Measurements from ENCODE around the gene CD40LG. TPM values are rescaled to one million over a fixed set of nuclear protein-coding genes. Genes with fewer than 3 reads are reported as not detected.

The CD40LG gene
- polyA plus RNA-seq, 1 donor from 2014 or later: not detected

DNA sequence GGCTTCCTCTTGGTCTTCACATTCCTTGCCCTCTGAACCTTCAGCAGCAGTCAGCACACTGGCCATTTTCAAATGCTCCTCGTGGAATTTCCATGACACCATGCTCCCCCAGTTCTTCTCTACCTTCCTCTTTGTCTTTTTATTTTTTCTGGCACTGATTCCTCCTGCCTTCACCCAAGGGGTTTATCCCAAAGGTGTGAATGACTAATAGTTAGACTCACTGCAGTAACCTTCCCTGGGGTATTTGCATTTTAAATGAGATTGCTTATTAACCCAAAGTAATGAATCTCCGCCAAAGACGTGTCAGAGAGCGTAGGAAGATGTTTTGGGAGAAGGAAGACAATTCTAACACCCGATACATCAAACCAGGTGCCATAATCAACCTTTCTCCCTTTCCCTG, 36.2 kb downstream of the CD40LG start:
- TF ChIP-seq RAD21 (conservative IDR thresholded peaks at IDR 0.05) (no peak), TAF1 (IDR thresholded peaks at IDR 0.05; ENCODE audit: low read depth) (no peak), EZH2 (IDR thresholded peaks at IDR 0.05; ENCODE audit: borderline replicate concordance, insufficient read depth, low read length, poor library complexity, severe bottlenecking) (no peak), SMC3 (conservative IDR thresholded peaks at IDR 0.05; ENCODE audit: poor library complexity) (no peak), EP300 (conservative IDR thresholded peaks at IDR 0.05; ENCODE audit: poor library complexity, severe bottlenecking) (no peak), POLR2AphosphoS5 (IDR thresholded peaks at IDR 0.05) (no peak), MXI1 (conservative IDR thresholded peaks at IDR 0.05; ENCODE audit: poor library complexity, severe bottlenecking) (no peak)
- TF ChIP-seq, protein P1, sequence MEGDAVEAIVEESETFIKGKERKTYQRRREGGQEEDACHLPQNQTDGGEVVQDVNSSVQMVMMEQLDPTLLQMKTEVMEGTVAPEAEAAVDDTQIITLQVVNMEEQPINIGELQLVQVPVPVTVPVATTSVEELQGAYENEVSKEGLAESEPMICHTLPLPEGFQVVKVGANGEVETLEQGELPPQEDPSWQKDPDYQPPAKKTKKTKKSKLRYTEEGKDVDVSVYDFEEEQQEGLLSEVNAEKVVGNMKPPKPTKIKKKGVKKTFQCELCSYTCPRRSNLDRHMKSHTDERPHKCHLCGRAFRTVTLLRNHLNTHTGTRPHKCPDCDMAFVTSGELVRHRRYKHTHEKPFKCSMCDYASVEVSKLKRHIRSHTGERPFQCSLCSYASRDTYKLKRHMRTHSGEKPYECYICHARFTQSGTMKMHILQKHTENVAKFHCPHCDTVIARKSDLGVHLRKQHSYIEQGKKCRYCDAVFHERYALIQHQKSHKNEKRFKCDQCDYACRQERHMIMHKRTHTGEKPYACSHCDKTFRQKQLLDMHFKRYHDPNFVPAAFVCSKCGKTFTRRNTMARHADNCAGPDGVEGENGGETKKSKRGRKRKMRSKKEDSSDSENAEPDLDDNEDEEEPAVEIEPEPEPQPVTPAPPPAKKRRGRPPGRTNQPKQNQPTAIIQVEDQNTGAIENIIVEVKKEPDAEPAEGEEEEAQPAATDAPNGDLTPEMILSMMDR (IDR thresholded peaks at IDR 0.05; ENCODE audit: poor library complexity, severe bottlenecking): no peak
- TF ChIP-seq, protein P2, sequence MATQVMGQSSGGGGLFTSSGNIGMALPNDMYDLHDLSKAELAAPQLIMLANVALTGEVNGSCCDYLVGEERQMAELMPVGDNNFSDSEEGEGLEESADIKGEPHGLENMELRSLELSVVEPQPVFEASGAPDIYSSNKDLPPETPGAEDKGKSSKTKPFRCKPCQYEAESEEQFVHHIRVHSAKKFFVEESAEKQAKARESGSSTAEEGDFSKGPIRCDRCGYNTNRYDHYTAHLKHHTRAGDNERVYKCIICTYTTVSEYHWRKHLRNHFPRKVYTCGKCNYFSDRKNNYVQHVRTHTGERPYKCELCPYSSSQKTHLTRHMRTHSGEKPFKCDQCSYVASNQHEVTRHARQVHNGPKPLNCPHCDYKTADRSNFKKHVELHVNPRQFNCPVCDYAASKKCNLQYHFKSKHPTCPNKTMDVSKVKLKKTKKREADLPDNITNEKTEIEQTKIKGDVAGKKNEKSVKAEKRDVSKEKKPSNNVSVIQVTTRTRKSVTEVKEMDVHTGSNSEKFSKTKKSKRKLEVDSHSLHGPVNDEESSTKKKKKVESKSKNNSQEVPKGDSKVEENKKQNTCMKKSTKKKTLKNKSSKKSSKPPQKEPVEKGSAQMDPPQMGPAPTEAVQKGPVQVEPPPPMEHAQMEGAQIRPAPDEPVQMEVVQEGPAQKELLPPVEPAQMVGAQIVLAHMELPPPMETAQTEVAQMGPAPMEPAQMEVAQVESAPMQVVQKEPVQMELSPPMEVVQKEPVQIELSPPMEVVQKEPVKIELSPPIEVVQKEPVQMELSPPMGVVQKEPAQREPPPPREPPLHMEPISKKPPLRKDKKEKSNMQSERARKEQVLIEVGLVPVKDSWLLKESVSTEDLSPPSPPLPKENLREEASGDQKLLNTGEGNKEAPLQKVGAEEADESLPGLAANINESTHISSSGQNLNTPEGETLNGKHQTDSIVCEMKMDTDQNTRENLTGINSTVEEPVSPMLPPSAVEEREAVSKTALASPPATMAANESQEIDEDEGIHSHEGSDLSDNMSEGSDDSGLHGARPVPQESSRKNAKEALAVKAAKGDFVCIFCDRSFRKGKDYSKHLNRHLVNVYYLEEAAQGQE (IDR thresholded peaks at IDR 0.05; ENCODE audit: borderline replicate concordance): no peak
- no peaks in the 10 kb centered on the region for H3K79me2 ChIP-seq (replicated peaks; ENCODE audit: insufficient read depth, low read length)
- no peaks in the 10 kb centered on the region for H3K36me3 ChIP-seq (ENCODE audit: insufficient read depth, low read length)
- no peak overlapping the region for H3K4me2 ChIP-seq (ENCODE audit: low read length)
- no peak overlapping the region for H3K9ac ChIP-seq (ENCODE audit: low read length)
- no peak overlapping the region for H3K27ac ChIP-seq (ENCODE audit: low read length)
- no peak overlapping the region for H3K4me3 ChIP-seq (ENCODE audit: low read length)
- H3K27me3 ChIP-seq (ENCODE audit: insufficient read depth, low read depth, low read length): no peaks in the 10 kb centered on the region
- no peak overlapping the region for H2AFZ ChIP-seq (ENCODE audit: low read depth, low read length)
- H3F3A ChIP-seq (ENCODE audit: insufficient read depth, low read length, poor library complexity, severe bottlenecking): no peaks in the 10 kb centered on the region
- H3K9me3 ChIP-seq (ENCODE audit: low read length): no peaks in the 10 kb centered on the region
- H3K9me2 ChIP-seq (ENCODE audit: insufficient read depth, low read length): no peaks in the 10 kb centered on the region
- no peaks in the 10 kb centered on the region for H4K20me1 ChIP-seq (ENCODE audit: insufficient read depth)

DNA sequence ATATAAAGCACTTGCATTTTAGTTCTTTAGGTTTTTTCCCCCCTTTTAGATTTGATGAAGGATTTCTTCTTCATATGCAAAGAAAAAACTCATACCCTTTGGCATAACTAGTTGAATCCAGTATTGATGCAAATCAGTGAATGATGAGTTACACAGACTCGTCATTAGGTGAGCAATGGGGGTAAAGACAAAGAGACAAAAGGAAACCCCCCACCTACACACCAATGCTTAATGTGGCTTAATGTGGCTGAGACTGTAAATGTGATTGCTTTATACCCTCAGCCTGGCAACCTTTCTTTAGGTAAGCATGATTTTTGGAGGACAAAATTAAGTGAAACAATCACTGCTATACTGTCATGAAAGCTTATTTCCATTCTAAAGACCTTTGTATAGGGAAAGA, 39.5 kb downstream of the CD40LG start:
- Histone ChIP-seq H3F3A (ENCODE audit: insufficient read depth, low read length, poor library complexity, severe bottlenecking) (no peaks in the 10 kb centered on the region), H3K27me3 (ENCODE audit: insufficient read depth, low read depth, low read length) (no peaks in the 10 kb centered on the region), H3K9me3 (ENCODE audit: low read length) (no peaks in the 10 kb centered on the region), H3K9ac (ENCODE audit: low read length) (no peak overlapping the region), H2AFZ (ENCODE audit: low read depth, low read length) (no peak overlapping the region), H3K79me2 (replicated peaks; ENCODE audit: insufficient read depth, low read length) (no peaks in the 10 kb centered on the region), H3K4me3 (ENCODE audit: low read length) (no peak overlapping the region), H4K20me1 (ENCODE audit: insufficient read depth) (no peaks in the 10 kb centered on the region), H3K36me3 (ENCODE audit: insufficient read depth, low read length) (no peaks in the 10 kb centered on the region), H3K9me2 (ENCODE audit: insufficient read depth, low read length) (no peaks in the 10 kb centered on the region), H3K4me2 (ENCODE audit: low read length) (no peak overlapping the region), H3K27ac (ENCODE audit: low read length) (no peak overlapping the region)
- TF ChIP-seq TAF1 (IDR thresholded peaks at IDR 0.05; ENCODE audit: low read depth): no peak
- TF ChIP-seq EZH2 (IDR thresholded peaks at IDR 0.05; ENCODE audit: borderline replicate concordance, insufficient read depth, low read length, poor library complexity, severe bottlenecking): no peak
- no peak for TF ChIP-seq POLR2AphosphoS5 (IDR thresholded peaks at IDR 0.05)
- no peak for TF ChIP-seq EP300 (conservative IDR thresholded peaks at IDR 0.05; ENCODE audit: poor library complexity, severe bottlenecking)
- TF ChIP-seq, protein P2 (IDR thresholded peaks at IDR 0.05; ENCODE audit: borderline replicate concordance): no peak
- TF ChIP-seq, protein P1 (IDR thresholded peaks at IDR 0.05; ENCODE audit: poor library complexity, severe bottlenecking): no peak
- no peak for TF ChIP-seq SMC3 (conservative IDR thresholded peaks at IDR 0.05; ENCODE audit: poor library complexity)
- no peak for TF ChIP-seq RAD21 (conservative IDR thresholded peaks at IDR 0.05)
- no peak for TF ChIP-seq MXI1 (conservative IDR thresholded peaks at IDR 0.05; ENCODE audit: poor library complexity, severe bottlenecking)
